Right ventricle myocardium inferior (tissue), 1 donor: ENCODE data around the gene TP53I11. TPM values are rescaled to one million over a fixed set of nuclear protein-coding genes. Genes with fewer than 3 reads are reported as not detected.

ENCODE experiments used
- ATAC-seq: fragments of 200-7000 bp; cut with Tn5 transposase; one replicate; pipeline ENCODE4 v1.9.1; 2020; ENCODE audit warnings: mild to moderate bottlenecking, moderate library complexity
- DNase-seq: peaks from one replicate; pipeline ENCODE4 v3.0.0; 2021; ENCODE audit errors: missing footprints
- intact Hi-C: fragments of 100-400 bp; cut with DNase I; formaldehyde crosslinking; loops from one replicate; pipeline ENCODE4 v1.11.0; 2022
- total RNA-seq: library from RNA; stranded (reverse); fragmentation: NEBNext Ultra II Directional; extraction: Animal tissue kit (Norgen Biotek cat#: 25700); gene quantifications from one replicate; pipeline ENCODE4 v1.2.1, GENCODE V29; 2021
- donor health status: DM: no; HTN: yes; CAD: no; lungs with severe emphysema.

The TP53I11 gene
- total RNA-seq, 1 donor from 2014 or later = 59.1 TPM

- intact Hi-C loops = loop anchor here (5.0 kb wide), 1 partner anchor 82 kb away; no protein-coding TSS in a partner anchor
- DNase-seq (peak; percentile 85), ATAC-seq (peak; percentile 59)
Observed at GRCh38 chr11:44945666-44946065, 5.0 kb downstream of the TP53I11 start.

DNA sequence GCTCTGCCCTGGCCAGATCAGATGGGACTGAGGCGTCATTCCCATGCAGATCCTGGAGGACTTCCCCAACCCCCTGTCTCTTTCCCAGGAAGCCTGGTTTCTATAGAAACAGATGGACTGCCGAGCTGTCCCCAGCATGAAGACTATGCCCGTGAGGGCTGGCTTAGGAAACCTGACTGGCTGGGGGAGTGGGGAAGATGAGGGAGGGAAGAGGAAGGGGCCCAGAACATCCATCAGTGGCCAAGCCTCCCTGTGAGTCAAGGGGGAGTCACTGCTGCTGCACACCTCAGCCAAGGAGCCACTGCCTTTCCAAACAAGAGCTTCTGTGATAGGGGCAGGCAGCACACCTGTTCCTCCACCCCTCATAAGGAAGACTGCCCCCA, 5.8 kb downstream of the TP53I11 start:
- intact Hi-C loops = loop anchor here (5.0 kb wide), 1 partner anchor 82 kb away; no protein-coding TSS in a partner anchor
- ATAC-seq = no peak

GRCh38 chr11:44944181-44944852, 6.4 kb downstream of the TP53I11 start:
- ATAC-seq (no peak), DNase-seq (no peak)
- intact Hi-C loops = no loop called here

More for the DNA sequence above, 5.8 kb downstream of the TP53I11 start:
- DNase-seq = no peak

DNA sequence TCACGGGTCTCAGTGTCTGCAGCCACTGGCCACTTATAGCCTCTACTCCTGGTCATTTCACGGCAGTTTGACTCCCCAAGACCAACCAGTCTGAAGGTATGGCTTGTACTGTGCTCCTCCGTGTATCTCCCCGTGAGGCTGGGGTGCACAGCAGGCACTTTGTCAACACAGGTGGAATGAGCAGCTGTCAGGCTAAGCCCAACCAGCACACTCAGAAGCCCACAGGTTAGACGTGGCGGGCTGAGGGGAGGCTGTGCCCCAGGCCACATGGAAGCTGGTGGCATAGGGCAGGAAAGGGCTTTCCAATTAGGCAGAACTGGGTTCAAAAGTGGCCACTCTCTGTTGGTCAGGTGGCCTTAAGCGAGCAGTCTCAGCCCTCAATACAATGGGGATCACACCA, 7.0 kb downstream of the TP53I11 start:
- DNase-seq (no peak), ATAC-seq (no peak)
- intact Hi-C loops = no loop called here

- intact Hi-C loops = no loop called here
- ATAC-seq (no peak), DNase-seq (no peak)
Observed at GRCh38 chr11:44943118-44943517, 7.6 kb downstream of the TP53I11 start.

DNA sequence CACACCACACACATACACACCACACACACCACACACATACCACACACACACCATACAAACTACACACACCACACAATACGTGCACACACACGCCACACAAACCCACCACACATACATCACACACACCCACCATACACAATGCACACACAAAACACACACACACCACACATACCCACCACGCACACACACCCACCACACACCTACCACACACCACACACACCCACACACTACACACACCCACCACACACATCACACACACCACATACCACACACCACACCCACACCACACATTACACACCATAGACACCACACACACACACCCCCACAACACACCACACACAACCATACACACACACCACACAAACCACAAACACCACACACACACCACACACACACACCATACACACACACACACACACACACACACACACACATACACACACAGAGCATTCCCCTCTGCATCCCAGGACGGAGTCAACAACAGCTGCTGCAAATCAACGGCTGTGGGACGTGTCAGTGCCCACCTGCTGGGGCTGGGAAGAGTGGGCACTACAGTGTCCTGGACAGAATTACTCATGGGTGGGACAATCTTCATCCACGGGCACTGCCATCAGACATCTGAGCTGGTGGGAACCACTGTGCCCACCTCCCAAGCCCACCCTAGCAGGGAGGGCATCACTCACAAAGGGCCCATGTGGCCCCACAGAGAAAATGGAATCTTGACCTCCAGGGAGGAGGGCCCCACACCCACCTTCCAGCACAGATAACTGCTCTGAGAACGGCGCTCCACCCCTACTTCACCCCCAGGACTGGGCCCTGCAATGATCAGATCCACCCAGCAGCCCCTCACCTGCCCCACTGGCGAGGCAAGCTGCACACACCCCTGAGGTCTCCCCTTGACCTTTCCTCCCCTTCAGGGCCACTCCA, 8.4 kb downstream of the TP53I11 start:
- intact Hi-C loops = no loop called here

GRCh38 chr11:44941259-44942021, 9.2 kb downstream of the TP53I11 start:
- no peak for DNase-seq
- intact Hi-C loops = no loop called here
- ATAC-seq = no peak

More for the DNA sequence above, 8.4 kb downstream of the TP53I11 start:
- DNase-seq = no peak
- ATAC-seq = no peak

DNA sequence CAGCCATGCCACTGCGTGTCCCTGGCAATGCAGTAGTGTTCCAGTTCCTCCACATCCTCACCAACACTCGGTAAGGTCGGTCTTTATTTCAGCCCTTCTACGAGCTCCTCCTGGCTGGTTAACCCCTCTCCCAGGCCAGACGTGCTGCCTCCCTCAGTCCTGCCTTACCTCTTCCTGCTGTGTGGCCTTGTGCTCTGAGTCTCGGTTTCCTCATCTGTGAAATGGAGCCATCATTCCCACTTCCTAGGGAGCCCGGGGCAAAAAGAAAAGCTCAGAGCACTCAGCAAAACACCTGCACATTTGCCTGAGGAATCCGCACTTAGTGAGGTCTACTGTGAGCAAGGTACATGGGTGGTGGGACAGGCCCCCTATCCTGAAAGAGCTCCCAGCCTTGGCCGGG, 9.8 kb downstream of the TP53I11 start:
- intact Hi-C loops = no loop called here
- ATAC-seq (no peak), DNase-seq (no peak)

DNA sequence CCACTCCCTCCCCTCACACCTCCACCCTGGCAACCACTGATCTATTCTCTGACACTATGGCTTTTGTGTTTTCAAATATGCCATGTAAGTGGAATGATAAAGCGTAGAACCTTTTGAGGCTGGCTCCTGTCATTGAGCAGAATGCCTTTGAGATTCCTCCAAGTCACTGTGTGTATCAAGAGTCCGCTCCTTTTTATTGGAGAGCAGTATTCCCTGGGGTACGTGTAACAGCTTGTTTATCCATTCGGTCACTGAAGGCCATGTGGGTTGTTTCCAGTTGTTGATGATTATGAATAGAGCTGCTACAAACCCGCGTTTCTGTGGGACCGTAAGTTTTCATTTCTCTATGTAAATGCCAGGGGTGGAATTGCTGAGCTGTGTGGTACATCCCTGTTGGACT, 10.3 kb downstream of the TP53I11 start:
- DNase-seq = no peak
- peak; percentile 46 for ATAC-seq
- intact Hi-C loops = no loop called here

DNA sequence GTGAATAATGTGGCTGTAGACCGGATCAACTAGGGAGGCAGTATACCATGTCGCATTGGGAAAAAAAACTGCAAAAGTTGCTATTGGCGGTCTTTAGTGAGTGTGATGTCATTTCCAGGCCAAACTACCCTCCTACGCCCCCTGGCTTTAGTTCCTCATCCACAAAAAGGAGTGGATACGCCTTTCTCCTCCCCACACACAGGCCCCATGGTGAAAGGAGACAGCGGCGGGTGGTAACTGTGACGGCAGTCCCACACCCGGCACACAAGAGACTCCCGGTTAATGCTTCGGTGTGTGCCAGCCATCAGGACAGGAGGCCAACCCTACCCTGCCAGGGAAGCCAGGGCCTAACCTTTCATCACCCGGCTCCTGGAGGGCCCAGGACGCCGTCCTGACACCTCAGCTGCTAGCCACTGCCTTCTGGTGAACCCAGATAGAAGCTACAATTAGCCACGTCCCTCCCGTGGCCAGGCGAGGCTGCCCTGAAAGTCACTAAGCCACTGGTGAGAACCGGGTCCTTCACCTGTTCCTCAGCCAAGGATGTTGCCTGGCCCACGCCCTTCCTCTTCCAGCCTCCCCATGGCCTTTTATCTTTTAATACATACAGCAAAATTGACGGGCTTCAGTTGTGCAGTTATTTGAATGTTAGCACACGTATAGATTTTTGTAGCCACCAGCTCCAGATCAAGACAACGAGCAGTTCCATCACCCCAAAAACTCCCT, 10.8 kb downstream of the TP53I11 start:
- DNase-seq = no peak
- intact Hi-C loops = loop anchor here (5.0 to 10.0 kb wide), 2 partner anchors 355 to 392 kb away; no protein-coding TSS in a partner anchor
- peak; percentile 69 for ATAC-seq

DNA sequence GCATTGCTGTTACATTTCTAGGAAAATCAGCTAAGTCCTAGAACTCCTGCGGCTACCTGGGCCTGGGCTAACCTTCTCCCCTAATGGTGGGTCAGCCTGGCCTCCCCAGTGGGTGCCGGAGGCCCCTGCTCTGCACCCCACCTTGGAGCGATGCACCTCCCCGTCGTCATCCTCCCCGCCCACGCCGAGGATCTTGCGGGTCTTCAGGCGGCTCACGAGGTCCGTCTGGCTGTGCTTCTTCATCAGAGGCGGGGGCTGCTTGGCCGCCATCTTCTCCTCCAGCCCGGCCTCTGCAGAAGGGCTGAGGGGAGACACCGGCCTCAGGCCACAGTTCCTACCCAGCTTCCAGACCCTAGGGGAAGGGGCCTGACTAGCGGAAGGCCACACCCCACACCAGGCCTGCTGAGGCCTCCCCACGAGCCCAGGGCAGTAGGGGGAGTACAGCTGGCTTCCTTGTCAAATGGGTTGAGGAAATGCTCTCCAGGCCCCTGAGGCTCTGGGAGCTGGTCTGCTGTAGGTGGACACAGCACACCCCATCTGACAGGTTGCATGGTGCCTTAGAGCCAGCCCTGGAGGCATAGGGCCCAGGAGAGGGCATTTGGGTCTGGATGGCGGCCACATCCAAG, 12.5 kb downstream of the TP53I11 start:
- ATAC-seq (no peak), DNase-seq (no peak)
- intact Hi-C loops = loop anchor here (5.0 to 10.0 kb wide), 2 partner anchors 357 to 394 kb away; no protein-coding TSS in a partner anchor

- intact Hi-C loops = loop anchor here (1.0 to 10.0 kb wide), 3 partner anchors 168 to 395 kb away; no protein-coding TSS in a partner anchor
- no peak for DNase-seq
- ATAC-seq = no peak
Observed at GRCh38 chr11:44936951-44937543, 13.6 kb downstream of the TP53I11 start.

- DNase-seq (peak; percentile 90), ATAC-seq (peak; percentile 49)
- intact Hi-C loops = loop anchor here (1.0 to 10.0 kb wide), 3 partner anchors 169 to 396 kb away; no protein-coding TSS in a partner anchor
Observed at GRCh38 chr11:44936525-44936924, 14.2 kb downstream of the TP53I11 start.

- intact Hi-C loops = loop anchor here (5.0 to 10.0 kb wide), 2 partner anchors 360 to 398 kb away; no protein-coding TSS in a partner anchor
- ATAC-seq = no peak
- DNase-seq = no peak
Observed at GRCh38 chr11:44934735-44935250, 15.9 kb downstream of the TP53I11 start.

- DNase-seq = no peak
- intact Hi-C loops = loop anchor here (10.0 kb wide), 1 partner anchor 361 kb away; no protein-coding TSS in a partner anchor
- ATAC-seq = no peak
Observed at GRCh38 chr11:44934110-44934509, 16.6 kb downstream of the TP53I11 start.

GRCh38 chr11:44931466-44931865, 19.2 kb downstream of the TP53I11 start:
- no peak for DNase-seq
- intact Hi-C loops = loop anchor here (10.0 kb wide), 1 partner anchor 363 kb away; no protein-coding TSS in a partner anchor
- no peak for ATAC-seq
